HG03025 (cell line): ENCODE measurements around the gene REPIN1.
A peak's percentile ranks its signal among the peaks of the same experiment; 100 is the strongest.

Experiments
- ATAC-seq: cut with Tn5 transposase; IDR thresholded peaks from one replicate; pipeline ENCODE4 v1.9.1; 2021; ENCODE audit warnings: mild to moderate bottlenecking, moderate library complexity; ENCODE audit not compliant: unreplicated experiment, low FRiP score

Gene REPIN1

GRCh38 chr7:150359622-150360362 lies 8.8 kb upstream of the REPIN1 start:
- ATAC-seq = no peak

GRCh38 chr7:150360363-150361058 lies 8.1 kb upstream of the REPIN1 start:
- no peak for ATAC-seq

- no peak for ATAC-seq
These were observed 7.2 kb upstream of the REPIN1 start for GRCh38 chr7:150361402-150361801.

GRCh38 chr7:150361807-150362621 lies 6.6 kb upstream of the REPIN1 start:
- ATAC-seq = no peak

GRCh38 chr7:150363370-150363769 lies 5.3 kb upstream of the REPIN1 start:
- no peak for ATAC-seq

- ATAC-seq = no peak
These were observed 4.8 kb upstream of the REPIN1 start for GRCh38 chr7:150363872-150364271.

GRCh38 chr7:150365194-150365593 lies 3.4 kb upstream of the REPIN1 start:
- no peak for ATAC-seq

GRCh38 chr7:150365673-150366398 lies 2.8 kb upstream of the REPIN1 start:
- no peak for ATAC-seq

- ATAC-seq = no peak
These were observed 936 bp upstream of the REPIN1 start for GRCh38 chr7:150367677-150368095.

GRCh38 chr7:150368884-150369747 lies 494 bp downstream of the REPIN1 start:
- ATAC-seq = peak; percentile 36

GRCh38 chr7:150369748-150370501 lies 1.3 kb downstream of the REPIN1 start:
- no peak for ATAC-seq

- ATAC-seq = no peak
These were observed 2.0 kb downstream of the REPIN1 start for GRCh38 chr7:150370612-150371071.

- no peak for ATAC-seq
These were observed 2.7 kb downstream of the REPIN1 start for GRCh38 chr7:150371131-150371995.

- no peak for ATAC-seq
These were observed 3.3 kb downstream of the REPIN1 start for GRCh38 chr7:150371996-150372270.

- ATAC-seq = no peak
These were observed 3.8 kb downstream of the REPIN1 start for GRCh38 chr7:150372271-150373048.

GRCh38 chr7:150373049-150373801 lies 4.6 kb downstream of the REPIN1 start:
- ATAC-seq = no peak

GRCh38 chr7:150374026-150374425 lies 5.4 kb downstream of the REPIN1 start:
- no peak for ATAC-seq
